HG03196 (cell line): ENCODE data around the gene CMTR2.

ENCODE experiments used
- ATAC-seq: cut with Tn5 transposase; IDR thresholded peaks from one replicate; pipeline ENCODE4 v1.9.1; 2021; ENCODE audit not compliant: unreplicated experiment

The CMTR2 gene

GRCh38 chr16:71276589-71277334 lies 12.4 kb downstream of the CMTR2 start:
- no peak for ATAC-seq

GRCh38 chr16:71273384-71273783 lies 15.8 kb downstream of the CMTR2 start:
- ATAC-seq: no peak

- no peak for ATAC-seq
Observed at GRCh38 chr16:71264299-71264698, 24.9 kb downstream of the CMTR2 start.

- ATAC-seq: no peak
Observed at GRCh38 chr16:71263582-71263981, 25.6 kb downstream of the CMTR2 start.

- ATAC-seq: no peak
Observed at GRCh38 chr16:71262391-71262790, 26.8 kb downstream of the CMTR2 start.

- no peak for ATAC-seq
Observed at GRCh38 chr16:71260995-71261394, 28.2 kb downstream of the CMTR2 start.

- no peak for ATAC-seq
Observed at GRCh38 chr16:71259086-71259485, 30.1 kb downstream of the CMTR2 start.

GRCh38 chr16:71258372-71258771 lies 30.8 kb downstream of the CMTR2 start:
- ATAC-seq: no peak

- ATAC-seq: no peak
Observed at GRCh38 chr16:71257768-71258167, 31.4 kb downstream of the CMTR2 start.

- no peak for ATAC-seq
Observed at GRCh38 chr16:71255721-71256120, 33.5 kb downstream of the CMTR2 start.

- no peak for ATAC-seq
Observed at GRCh38 chr16:71254832-71255525, 34.2 kb downstream of the CMTR2 start.

- ATAC-seq: no peak
Observed at GRCh38 chr16:71250461-71251235, 38.6 kb downstream of the CMTR2 start.

- ATAC-seq: no peak
Observed at GRCh38 chr16:71249399-71249798, 39.8 kb downstream of the CMTR2 start.

GRCh38 chr16:71247478-71247877 lies 41.7 kb downstream of the CMTR2 start:
- ATAC-seq: no peak

GRCh38 chr16:71246309-71246708 lies 42.9 kb downstream of the CMTR2 start:
- no peak for ATAC-seq

- ATAC-seq: no peak
Observed at GRCh38 chr16:71244521-71244920, 44.7 kb downstream of the CMTR2 start.

GRCh38 chr16:71242601-71243000 lies 46.6 kb downstream of the CMTR2 start:
- ATAC-seq: no peak

- no peak for ATAC-seq
Observed at GRCh38 chr16:71242036-71242435, 47.2 kb downstream of the CMTR2 start.
